ENCODE measurements around the gene SPIN2A.
A peak's percentile ranks its signal among the peaks of the same experiment; 100 is the strongest.
"Not testable (repeated sequence)": the region's sequence is repeated elsewhere in the genome, so short reads cannot be mapped to it uniquely, and the experiment has no call there.

Gene SPIN2A

DNA sequence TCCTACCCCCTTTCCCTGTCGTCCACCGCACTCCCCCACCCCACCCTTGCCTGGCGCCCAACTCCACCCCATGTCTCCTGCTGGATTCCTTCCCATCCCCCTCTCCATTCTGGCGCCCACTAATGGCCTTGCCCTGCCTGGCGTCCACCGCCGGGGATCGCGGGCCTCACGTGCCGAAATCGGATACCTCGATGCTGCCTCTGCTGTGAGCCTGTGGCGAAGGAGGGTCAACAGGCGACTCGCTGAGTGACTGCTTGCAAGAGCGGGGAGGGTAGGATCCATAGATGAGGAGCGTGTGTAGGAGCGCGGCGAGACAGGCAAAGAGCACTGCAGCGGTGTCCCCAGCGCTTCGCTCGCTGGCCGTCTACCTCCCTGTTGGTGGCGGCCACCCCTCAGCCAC, at the start of gene SPIN2A:
Gene SPIN2A (minus strand): TSS at position 325 of the 400 bp plus-strand sequence. CDS start 800 bp downstream, outside the sequence.
- DNase-seq, result peak; percentile 84

DNA sequence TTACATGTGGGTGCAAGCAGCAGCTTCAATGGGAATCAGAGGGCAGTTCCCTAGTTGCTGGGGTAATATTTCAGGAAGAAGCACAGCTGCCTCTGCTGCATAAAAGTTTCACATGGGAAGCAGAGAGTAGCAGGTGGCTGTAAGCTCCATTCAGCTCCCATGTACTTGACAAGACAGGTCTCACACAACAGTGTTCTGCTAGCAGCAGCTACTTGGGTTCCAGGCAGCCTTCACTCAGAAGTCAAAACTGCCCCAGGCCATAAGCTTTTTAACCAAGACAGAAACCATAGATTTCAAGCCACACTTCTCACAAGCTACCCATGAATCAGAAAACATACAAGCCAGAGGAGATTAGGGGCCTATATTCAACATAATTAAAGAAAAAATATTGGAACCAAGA, 41.4 kb upstream of the SPIN2A start:
- no peak for DNase-seq

DNA sequence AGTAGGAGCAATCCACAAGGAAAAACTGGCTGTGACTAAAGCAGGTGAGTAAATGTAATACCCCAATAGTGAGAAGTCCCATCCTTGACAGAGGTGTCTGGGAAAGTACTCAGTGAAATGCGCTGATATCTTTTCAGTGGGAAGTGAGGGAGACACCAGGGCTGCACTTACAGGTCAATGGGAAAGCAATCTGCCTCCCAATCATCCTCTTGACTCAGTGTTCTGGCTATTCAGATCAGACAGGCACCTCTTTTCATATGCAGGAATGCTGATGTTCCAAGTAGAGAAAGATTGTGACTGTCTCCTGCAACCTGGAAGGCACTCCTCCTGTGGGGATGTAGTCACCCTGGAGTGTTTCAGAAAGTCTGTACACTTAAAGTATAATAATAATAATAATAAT, 39.9 kb upstream of the SPIN2A start:
- DNase-seq, result no peak

DNA sequence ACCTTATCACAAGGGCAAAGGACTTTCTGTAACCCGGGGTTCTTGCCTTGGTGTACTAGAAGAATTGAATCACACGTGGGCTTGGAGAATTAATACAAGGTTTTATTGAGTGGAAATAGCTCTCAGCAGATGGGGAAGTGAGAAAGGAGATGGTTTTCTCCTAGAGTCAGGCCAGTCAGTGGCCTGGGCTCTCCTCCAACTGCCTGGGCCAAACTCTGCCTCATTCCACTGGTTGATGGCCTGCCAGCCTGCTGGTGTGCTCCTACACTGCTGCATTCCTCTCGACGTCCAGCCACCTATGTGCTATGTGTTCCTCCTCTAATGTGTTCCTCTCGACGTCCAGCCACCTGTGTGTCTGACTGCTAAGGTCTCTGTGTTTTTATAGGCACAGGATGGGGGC, 35.3 kb upstream of the SPIN2A start:
- DNase-seq, result no peak

DNA sequence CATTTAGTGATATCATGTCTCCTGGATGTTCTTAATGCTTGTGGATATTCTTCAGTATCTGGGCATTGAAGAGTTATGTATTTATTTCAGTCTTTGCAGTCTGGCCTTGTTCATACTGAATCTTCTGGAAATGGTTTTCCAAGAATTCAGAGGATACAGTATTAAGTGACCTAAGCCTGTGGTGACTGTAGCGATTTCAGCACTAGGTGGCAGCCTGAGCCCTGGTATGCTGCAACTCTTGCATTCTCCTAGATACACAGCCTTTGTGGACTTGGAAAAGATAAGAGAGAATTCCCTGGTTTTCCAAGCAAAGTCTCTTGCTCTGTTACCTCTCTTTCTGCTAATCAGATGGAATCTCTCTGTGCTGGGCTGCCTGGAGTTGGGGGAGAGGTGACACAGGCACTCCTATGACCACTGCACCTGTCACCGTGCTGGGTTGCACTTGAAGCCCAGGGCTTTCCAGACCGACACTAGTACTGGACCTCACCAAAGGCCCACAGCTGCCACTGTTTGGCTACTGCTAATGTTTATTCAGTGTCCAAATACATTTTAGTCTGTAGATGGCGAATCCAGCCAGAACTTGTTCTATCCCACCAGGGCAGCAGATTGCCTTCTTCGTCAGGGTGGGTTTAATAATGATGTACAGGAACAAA, 19.3 kb upstream of the SPIN2A start:
- DNase-seq, result peak; percentile 74

DNA sequence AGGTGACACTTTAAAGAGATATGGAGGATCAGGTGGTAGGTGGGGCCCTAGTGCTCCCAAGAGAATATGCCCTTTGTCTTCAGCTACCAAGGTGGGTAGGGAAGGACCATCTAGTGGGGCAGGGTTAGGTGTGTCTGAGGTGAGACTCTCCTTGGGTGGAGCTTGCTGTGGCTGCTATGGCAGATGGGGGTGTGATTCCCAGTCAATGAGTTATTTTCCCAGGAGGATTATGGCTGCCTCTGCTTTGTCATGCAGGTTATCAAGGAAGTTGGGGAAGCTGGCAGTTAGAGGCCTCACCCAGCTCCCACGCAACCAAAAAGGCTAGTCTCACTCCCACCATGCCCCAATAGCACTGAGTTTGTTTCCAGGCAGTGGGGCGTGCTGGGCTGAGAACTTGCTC, 18.0 kb upstream of the SPIN2A start:
- no peak for DNase-seq

DNA sequence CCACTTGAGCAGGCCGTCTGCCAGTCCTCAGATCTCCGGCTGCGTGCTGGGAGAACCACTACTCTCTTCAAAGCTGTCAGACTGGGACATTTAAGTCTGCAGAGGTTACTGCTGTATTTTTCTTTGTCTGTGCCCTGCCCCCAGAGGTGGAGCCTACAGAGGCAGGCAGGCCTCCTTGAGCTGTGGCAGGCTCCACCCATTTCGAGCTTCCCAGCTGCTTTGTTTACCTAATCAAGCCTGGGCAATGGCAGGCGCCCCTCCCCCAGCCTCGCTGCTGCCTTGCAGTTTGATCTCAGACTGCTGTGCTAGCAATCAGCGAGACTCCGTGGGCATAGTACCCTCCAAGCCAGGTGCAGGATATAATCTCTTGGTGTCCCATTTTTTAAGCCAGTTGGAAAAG, 15.0 kb upstream of the SPIN2A start:
- DNase-seq, result not testable (repeated sequence)

DNA sequence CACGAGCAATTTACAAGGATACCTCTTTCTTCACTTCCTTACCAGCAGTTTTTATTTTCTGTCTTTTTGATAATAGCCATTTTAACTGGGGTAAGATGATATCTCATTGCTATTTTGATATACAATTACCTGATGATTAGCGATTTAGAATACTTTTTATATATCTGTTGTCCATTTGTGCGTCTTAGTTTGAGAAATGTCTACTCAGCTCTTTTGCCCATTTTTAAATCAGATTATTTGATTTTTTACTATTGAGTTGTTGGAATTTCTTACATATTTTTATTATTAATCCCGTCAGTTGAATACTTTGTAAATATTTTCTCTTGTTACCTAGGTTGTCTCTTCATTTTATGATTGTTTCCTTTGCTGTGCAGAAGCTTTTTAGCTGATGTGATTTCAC, 1.5 kb upstream of the SPIN2A start:
- DNase-seq, result no peak

DNA sequence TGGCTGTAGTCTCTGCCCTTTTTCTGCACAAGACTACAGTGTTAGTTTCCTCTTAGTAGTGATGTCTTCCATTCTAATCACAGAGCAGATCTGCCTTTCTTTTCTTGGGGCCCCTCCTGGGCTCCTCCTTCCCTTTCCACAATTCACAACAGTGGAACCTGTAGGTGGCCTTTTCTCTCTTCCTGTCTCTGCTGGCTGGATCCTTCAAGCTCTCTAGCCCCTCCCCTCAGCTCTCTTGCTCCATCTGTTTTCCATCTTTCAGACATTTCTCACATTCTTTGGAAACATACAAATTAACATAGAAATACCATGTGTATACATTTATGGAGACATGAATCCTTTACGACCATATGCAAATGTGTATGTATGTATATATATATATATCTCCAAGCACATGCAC, 304 bp upstream of the SPIN2A start:
- peak; percentile 74 for DNase-seq

DNA sequence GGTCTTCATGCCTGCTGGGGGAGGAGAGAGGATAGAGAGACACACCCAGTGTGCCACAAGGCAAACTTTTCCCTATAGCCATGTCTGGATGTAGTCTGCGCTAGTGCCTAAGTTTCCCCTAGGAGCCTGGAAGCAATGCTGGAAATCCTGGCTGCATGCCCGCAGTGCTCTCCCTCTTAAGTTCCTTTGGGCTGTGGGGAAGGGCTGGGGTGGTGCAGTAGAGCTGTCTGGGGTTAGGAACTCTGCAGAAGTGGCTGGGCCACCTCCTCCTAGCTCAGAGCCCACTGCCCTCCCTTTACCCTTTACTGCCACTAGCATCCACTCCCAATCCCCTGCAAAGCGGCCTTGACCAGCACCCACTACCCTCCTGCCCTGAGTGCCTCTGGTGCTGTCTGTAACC, 608 bp downstream of the SPIN2A start:
- not testable (repeated sequence) for DNase-seq

DNA sequence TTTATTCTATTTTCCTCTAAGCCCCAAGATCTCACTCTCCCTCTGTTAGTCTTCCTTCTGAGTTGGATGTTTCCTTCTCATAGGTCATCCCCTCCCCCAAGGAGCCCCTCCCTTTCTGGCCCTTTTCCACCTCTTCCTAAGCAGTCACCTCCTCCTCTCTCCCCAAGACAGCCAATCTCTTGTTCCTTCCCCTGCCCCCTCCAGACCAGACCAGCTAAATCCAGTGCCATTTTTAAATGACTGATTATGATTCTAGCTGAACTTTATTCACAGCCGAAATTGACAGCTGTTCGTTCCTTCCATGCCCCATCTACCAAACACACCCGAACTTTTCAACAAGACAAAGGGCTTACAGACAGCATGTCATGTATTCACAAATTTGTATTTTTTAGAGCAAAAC, 1.9 kb downstream of the SPIN2A start:
- DNase-seq, result no peak

DNA sequence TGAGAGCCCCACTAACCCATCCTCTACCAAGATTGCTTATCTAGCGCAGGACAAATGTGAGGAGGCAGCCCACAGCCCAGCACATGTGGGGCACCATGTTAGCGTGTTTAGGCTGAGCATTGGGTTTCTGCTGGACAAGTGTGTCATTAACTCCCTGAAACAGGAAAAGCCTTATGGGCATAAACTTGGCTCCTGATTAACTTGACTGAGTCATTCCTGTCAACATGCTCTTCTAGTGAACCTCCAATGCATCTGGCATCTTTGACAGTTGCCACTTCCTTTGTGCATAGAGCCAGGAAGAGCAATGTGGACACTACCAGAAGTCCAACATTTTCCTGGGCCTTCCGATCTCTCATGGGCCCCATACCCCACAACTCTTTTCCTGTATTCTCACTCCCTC, 2.5 kb downstream of the SPIN2A start:
- peak; percentile 25 for DNase-seq

DNA sequence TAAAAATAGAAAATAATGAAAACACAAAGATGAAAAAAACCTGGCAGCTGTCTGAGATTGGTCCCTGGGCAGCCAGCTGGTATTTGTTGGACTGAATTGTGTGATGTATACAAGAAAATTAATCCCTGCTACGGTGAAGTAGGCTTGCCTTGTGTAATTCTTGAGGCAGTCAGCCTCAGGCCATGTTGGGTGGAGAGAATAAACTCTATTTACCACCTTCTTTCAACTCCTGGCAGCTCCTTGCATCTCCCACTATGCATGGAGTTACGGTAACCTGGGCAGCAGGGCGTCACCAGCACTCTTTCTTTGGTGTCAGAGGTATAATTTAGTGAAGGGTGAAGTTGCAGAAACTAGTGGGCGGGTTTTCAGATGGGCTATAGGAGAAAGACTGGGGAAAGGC, 3.5 kb downstream of the SPIN2A start:
- no peak for DNase-seq

DNA sequence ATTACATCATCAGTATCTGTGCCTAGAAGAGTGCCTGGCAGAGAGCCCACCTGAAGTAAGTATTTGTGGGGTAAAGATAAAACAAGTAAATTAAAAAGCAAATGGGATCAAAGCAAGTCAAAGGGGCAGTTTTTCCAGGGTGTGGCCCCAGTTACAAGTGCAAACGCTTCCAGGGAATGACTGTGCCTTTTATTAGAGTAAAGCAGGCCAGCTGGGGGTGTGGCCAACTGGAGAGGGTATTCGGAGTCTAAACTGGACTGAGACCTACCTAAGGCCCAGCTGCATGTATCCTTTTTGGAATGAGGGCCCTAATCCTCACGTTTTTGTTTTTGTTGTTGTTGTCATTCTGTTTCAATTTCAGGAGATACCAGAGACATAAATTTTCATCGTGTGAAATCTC, 3.9 kb downstream of the SPIN2A start:
- not testable (repeated sequence) for DNase-seq

DNA sequence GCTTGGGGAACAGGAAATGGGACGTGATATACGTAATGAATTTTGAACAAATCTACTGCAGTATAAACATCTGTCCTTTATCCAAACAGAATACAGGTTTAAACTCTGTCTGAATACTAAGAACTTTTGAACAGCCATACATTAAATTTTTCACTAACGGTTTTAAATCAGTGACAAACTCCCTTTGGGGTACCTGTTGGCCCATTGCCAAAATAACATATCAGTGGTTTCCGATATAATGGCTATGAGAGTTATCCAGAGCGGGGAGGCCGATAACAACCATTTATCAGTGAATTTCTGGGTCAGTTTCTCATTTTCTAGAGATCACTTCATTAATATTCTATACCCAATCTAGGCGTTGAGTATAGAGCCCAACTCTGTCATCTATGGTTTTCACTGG, 5.2 kb downstream of the SPIN2A start:
- no peak for DNase-seq

DNA sequence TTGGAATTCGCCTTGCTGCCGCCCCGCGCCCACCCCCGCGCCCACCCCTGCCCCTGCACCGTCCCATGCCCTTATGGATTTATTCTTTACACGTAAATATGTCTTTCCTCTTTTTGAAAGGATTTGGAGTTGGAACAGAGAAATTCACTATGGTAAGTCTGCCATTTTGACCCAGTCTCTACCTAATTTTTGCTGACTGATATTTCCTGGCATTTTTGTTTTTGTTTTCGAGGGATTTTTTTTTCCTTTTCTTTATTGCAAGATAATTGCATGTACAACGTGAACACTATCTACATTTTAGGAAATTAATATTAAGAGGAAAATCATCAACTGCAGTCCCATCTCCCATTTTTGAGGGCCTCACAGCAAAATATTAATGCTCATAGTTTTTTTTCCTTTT, 15.4 kb downstream of the SPIN2A start:
- DNase-seq, result no peak

DNA sequence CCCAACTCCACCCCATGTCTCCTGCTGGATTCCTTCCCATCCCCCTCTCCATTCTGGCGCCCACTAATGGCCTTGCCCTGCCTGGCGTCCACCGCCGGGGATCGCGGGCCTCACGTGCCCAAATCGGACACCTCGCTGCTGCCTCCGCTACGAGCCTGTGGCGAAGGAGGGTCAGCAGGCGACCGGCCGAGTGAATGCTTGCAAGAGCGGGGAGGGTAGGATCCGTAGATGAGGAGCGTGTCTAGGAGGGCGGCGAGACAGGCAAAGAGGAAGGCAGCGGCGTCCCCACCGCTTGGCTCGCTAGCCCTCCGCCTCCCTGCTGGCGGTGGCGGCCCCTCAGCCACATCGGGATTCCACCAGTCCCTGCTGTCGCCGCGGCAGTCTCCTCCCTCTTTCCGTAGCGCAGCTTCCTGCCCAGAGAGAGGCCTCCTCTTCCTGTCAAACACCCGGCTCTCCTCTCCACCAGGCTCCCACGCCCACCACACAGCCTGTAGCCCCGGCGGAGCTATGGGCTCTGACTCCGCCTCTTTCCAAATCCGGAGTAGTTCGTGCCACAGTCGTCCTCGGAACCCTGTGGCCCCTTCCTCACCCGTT, 15.9 kb downstream of the SPIN2A start, which contains the start of gene SPIN2B:
Gene SPIN2B (minus strand): TSS at position 387 of the 594 bp plus-strand sequence.
- peak; percentile 91 for DNase-seq

DNA sequence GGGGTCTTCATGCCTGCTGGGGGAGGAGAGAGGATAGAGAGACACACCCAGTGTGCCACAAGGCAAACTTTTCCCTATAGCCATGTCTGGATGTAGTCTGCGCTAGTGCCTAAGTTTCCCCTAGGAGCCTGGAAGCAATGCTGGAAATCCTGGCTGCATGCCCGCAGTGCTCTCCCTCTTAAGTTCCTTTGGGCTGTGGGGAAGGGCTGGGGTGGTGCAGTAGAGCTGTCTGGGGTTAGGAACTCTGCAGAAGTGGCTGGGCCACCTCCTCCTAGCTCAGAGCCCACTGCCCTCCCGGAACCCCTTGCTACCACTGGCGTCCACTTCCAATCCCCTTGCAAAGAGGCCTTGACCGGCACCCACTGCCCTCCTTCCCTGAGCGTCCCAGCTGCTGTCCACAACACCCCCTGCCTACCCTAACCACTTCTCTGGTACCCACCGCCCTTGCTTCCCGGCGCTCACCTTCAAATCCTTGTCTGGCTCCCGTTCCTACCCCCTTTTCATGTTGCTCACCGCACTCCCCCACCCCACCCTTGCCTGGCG, 16.5 kb downstream of the SPIN2A start:
- DNase-seq, result not testable (repeated sequence)

DNA sequence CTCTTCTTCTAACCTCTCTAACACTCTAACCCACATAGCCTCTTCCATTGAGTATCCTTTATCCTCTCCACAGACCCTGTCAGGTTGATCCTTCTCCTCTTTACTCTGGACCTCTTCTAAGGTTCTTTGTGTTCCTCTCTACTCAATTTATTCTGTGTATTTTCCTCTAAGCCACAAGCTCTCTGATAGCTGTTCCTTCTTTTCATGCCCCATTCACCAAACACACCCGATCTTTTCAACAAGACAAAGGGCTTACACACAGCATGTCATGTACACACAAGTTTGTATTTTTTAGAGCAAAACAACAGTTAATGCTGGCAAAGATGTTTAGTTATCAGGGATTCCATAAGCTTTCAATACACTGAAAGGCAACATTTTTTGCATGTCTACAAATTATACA, 17.8 kb downstream of the SPIN2A start:
- DNase-seq, result no peak

DNA sequence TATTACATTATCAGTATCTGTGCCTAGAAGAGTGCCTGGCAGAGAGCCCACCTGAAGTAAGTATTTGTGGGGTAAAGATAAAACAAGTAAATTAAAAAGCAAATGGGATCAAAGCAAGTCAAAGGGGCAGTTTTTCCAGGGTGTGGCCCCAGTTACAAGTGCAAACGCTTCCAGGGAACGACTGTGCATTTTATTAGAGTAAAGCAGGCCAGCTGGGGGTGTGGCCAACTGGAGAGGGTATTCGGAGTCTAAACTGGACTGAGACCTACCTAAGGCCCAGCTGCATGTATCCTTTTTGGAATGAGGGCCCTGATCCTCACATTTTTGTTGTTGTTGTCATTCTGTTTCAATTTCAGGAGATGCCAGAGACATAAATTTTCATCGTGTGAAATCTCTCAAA, 19.6 kb downstream of the SPIN2A start:
- DNase-seq, result not testable (repeated sequence)

DNA sequence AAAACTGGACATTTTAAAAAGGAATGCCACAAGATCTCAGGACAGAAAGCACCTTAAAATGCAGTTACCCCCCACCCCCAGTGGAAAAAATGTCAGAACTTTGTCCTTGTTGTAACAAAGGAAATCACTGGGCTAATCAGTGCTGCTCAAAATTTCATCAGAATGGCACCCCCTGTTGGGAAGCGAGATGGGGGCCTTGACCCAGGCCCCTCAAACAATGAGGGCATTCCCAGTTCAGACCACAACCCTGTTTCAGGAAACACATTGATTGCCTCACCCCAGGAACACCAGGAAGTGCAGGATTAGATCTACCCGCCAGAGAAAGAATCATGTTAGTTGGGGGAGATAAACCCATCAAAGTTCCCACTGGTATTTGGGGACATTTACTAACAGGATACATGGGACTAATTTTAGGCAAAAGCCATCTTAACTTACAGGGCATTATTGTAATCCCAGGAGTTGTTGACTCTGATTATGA, 32.2 kb downstream of the SPIN2A start:
- DNase-seq, result no peak

DNA sequence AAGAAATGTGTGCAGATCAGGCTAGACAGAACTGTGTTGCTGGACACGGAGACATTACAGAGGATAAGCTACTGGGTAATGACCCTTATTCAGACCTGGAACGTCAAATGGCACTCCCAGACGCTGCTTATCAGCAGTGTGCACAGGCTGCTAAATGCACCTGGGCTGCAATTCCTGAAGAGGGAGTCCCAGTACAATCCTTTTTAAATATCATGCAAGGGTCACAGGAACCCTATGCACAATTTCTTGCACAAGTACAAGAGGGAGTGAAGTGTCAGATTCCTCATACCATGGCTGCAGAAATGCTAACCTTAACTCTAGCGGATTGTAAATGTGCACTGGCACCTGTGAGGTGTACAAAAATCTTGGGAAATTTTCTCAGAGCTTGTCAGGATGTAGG, 32.8 kb downstream of the SPIN2A start:
- no peak for DNase-seq

DNA sequence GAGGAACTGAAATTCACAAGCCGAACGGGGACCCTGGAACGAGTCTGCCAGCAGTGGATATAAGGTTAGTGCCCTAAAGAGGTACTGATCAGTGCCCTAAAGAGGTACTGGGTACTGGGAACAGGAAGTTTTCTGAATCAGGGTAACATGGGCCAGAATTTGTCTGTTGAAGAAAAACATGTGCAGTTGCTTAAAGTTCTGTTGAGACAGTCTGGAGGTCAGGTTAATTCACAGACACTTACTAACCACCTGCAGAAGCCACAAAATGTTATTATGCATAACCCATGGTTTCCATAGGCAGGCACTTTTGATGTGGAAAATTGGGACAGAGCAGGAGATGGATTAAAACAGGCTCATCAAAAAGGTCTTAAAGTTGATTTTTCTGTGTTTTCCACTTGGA, 33.7 kb downstream of the SPIN2A start:
- DNase-seq, result no peak

DNA sequence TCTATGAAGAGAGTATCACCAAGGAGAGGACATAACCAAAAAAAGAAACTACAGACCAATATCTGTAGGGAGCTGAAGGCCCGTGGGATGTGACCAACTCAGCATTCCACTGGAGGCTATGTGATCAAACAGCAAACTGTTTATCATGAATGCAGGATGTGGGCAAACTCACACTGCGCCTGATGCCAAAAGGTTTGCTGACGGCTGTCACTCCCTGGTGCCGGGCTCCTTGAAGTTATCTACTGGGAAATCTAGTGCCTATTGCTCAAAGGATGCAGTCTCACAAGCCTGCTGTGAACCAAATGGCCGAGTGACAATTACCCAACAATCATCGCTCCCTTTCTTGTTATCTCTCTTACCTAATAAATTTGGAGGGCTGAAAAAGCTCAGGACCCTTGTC, 34.3 kb downstream of the SPIN2A start:
- not testable (repeated sequence) for DNase-seq
